A549 (cell line): Measurements from ENCODE around the gene CIITA.

Experiments used
- EP300 ChIP-seq, 2 experiments: fragments of >200 bp; sonication (Bioruptor Twin); formaldehyde crosslinking; IDR thresholded peaks; 2 replicates in 1 of 2; 3 replicates in 1 of 2; pipeline ENCODE4 v1.6.1; 2016 to 2017
- HDAC2 ChIP-seq: fragments of 200-600 bp; sonication (generic); IDR thresholded peaks from 2 replicates; pipeline ENCODE4 v1.6.1; 2016
- MAFK ChIP-seq: fragments of 450-650 bp; IDR thresholded peaks from 2 replicates; pipeline ENCODE4 v1.6.1; 2014; ENCODE audit not compliant: partially characterized antibody
- POLR2A ChIP-seq: IDR thresholded peaks from 2 replicates; pipeline ENCODE4 v1.6.1; 2012; ENCODE audit warnings: mild to moderate bottlenecking, low read length
- USF2 ChIP-seq: fragments of 450-650 bp; IDR thresholded peaks from 2 replicates; pipeline ENCODE4 v1.6.1; 2014; ENCODE audit warnings: antibody characterized with exemption
- TF ChIP-seq, protein P1 (sequence below): fragments of >200 bp; sonication (Bioruptor Twin); formaldehyde crosslinking; IDR thresholded peaks from 3 replicates; pipeline ENCODE4 v1.5.1; 2016

- TF ChIP-seq HDAC2 (no peak), EP300 (IDR thresholded peaks at IDR 0.05) (no peak), POLR2A (no peak), USF2 (no peak), MAFK (no peak)
- TF ChIP-seq, protein P1, sequence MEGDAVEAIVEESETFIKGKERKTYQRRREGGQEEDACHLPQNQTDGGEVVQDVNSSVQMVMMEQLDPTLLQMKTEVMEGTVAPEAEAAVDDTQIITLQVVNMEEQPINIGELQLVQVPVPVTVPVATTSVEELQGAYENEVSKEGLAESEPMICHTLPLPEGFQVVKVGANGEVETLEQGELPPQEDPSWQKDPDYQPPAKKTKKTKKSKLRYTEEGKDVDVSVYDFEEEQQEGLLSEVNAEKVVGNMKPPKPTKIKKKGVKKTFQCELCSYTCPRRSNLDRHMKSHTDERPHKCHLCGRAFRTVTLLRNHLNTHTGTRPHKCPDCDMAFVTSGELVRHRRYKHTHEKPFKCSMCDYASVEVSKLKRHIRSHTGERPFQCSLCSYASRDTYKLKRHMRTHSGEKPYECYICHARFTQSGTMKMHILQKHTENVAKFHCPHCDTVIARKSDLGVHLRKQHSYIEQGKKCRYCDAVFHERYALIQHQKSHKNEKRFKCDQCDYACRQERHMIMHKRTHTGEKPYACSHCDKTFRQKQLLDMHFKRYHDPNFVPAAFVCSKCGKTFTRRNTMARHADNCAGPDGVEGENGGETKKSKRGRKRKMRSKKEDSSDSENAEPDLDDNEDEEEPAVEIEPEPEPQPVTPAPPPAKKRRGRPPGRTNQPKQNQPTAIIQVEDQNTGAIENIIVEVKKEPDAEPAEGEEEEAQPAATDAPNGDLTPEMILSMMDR = no peak
Measured at GRCh38 chr16:10939649-10940234, 62.7 kb downstream of the CIITA start.
